Measurements from ENCODE around the gene EDIL3. TPM values are rescaled to one million over a fixed set of nuclear protein-coding genes. Genes with fewer than 3 reads are reported as not detected.

The EDIL3 gene
- total and polyA plus RNA-seq, 2 of the 13 experiments (the other 11 are each of a cell fraction or from before 2014, with no cell fraction given): 0.01 TPM; not detected in 1

DNA sequence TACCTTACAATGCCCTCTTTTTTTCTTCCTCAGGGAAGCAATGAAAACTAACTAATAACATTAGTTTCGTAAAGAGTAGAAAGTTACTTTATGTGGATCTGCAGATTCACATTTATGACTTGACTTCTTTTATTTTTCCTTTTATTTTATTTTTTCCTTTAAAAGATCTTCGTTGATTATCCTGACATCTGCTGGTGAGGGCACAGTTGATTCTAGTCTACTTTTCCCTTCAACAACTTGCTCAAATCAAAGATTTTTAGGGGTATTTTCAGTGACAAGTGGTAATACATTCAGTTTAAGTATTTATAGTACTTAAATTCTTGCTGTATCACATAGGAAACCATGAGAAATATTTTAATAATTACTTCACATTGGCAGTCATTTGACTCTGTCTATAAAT is 4.9 kb downstream of the EDIL3 start (continued):
- TF ChIP-seq FIP1L1 (IDR thresholded peaks at IDR 0.05; ENCODE audit: borderline replicate concordance, insufficient read depth, low read depth, low read length) (no peak), HNRNPUL1 (IDR thresholded peaks at IDR 0.05; ENCODE audit: low read depth, low read length) (no peak), ZNF607 (CRISPR knock-in tag; IDR thresholded peaks at IDR 0.05; ENCODE audit: borderline replicate concordance) (no peak), CENPT (CRISPR knock-in tag; IDR thresholded peaks at IDR 0.05; ENCODE audit: low read depth) (no peak), NFKBIZ (CRISPR knock-in tag; IDR thresholded peaks at IDR 0.05) (no peak), KAT8 (CRISPR knock-in tag; IDR thresholded peaks at IDR 0.05) (no peak)
- TF ChIP-seq, protein P1, sequence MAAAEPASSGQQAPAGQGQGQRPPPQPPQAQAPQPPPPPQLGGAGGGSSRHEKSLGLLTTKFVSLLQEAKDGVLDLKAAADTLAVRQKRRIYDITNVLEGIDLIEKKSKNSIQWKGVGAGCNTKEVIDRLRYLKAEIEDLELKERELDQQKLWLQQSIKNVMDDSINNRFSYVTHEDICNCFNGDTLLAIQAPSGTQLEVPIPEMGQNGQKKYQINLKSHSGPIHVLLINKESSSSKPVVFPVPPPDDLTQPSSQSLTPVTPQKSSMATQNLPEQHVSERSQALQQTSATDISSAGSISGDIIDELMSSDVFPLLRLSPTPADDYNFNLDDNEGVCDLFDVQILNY (CRISPR knock-in tag; conservative IDR thresholded peaks at IDR 0.05): no peak

GRCh38 chr5:84378961-84379360 is 5.7 kb downstream of the EDIL3 start:
- CTCF ChIA-PET (ENCODE audit: low intra/inter-chr PET ratio, low total read pairs): no interaction called here
- DNase-seq (ENCODE audit: low spot score): no peak
- BruUV-seq (replicated peaks): no TSS peak

More at GRCh38 chr5:84378961-84379360, 5.7 kb downstream of the EDIL3 start:
- no peak overlapping the region for H3K4me2 ChIP-seq (ENCODE audit: low read depth, low read length)
- ATAC-seq (no peak), FAIRE-seq (no peak)
- H3K9me3 ChIP-seq (ENCODE audit: low read length): no peaks in the 10 kb centered on the region
- no peaks in the 10 kb centered on the region for H4K20me1 ChIP-seq (ENCODE audit: insufficient read depth, low read length)
- peaks cover 16% of the 10 kb centered on the region; the same call in 1 of the 2 replicates for H3K4me1 ChIP-seq (ENCODE audit: insufficient read depth, low read length)
- POLR2A ChIA-PET: no interaction called here
- 3% methylated on average over 2 of the region's 2 CpGs for WGBS (ENCODE audit: low lambda C conversion rate)
- no peaks in the 10 kb centered on the region for H3K79me2 ChIP-seq (ENCODE audit: insufficient read depth, low read length)
- no peak overlapping the region for H2AFZ ChIP-seq (ENCODE audit: low read length)
- intact Hi-C loops (cut with micrococcal nuclease; ENCODE audit: unreplicated experiment): no loop called here
- peaks cover 2 to 23% of the 10 kb centered on the region in 2 experiments; a peak in 4 of 5 replicates for H3K27me3 ChIP-seq (ENCODE audit: control insufficient read depth in 1 of 2, insufficient read depth in 2 of 2, low read length in 2 of 2)
- H3K4me3 ChIP-seq (replicated peaks in 1 of 3; ENCODE audit: insufficient read depth in 1 of 3, low read depth in 2 of 3, low read length in 3 of 3): no peak overlapping the region
- in situ Hi-C loops (cut with HindIII; ENCODE audit: extremely low pct_ligation_motif_present, low pct_unique_long_range_greater_than_20kb): no loop called here
- no peak overlapping the region for H3K9ac ChIP-seq (ENCODE audit: insufficient read depth, low read depth, low read length)
- TF ChIP-seq, protein P2, sequence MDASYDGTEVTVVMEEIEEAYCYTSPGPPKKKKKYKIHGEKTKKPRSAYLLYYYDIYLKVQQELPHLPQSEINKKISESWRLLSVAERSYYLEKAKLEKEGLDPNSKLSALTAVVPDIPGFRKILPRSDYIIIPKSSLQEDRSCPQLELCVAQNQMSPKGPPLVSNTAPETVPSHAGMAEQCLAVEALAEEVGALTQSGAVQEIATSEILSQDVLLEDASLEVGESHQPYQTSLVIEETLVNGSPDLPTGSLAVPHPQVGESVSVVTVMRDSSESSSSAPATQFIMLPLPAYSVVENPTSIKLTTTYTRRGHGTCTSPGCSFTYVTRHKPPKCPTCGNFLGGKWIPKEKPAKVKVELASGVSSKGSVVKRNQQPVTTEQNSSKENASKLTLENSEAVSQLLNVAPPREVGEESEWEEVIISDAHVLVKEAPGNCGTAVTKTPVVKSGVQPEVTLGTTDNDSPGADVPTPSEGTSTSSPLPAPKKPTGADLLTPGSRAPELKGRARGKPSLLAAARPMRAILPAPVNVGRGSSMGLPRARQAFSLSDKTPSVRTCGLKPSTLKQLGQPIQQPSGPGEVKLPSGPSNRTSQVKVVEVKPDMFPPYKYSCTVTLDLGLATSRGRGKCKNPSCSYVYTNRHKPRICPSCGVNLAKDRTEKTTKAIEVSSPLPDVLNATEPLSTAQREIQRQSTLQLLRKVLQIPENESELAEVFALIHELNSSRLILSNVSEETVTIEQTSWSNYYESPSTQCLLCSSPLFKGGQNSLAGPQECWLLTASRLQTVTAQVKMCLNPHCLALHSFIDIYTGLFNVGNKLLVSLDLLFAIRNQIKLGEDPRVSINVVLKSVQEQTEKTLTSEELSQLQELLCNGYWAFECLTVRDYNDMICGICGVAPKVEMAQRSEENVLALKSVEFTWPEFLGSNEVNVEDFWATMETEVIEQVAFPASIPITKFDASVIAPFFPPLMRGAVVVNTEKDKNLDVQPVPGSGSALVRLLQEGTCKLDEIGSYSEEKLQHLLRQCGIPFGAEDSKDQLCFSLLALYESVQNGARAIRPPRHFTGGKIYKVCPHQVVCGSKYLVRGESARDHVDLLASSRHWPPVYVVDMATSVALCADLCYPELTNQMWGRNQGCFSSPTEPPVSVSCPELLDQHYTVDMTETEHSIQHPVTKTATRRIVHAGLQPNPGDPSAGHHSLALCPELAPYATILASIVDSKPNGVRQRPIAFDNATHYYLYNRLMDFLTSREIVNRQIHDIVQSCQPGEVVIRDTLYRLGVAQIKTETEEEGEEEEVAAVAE (CRISPR knock-in tag; IDR thresholded peaks at IDR 0.05; ENCODE audit: borderline replicate concordance): no peak
- no peak for TF ChIP-seq ZEB1 (IDR thresholded peaks at IDR 0.05; ENCODE audit: insufficient replicate concordance, low read depth)
- TF ChIP-seq NFYB (CRISPR knock-in tag; IDR thresholded peaks at IDR 0.05): no peak
- no peak for TF ChIP-seq ZNF773 (CRISPR knock-in tag; IDR thresholded peaks at IDR 0.05; ENCODE audit: borderline replicate concordance)
- no peak for TF ChIP-seq AFF4 (CRISPR knock-in tag; IDR thresholded peaks at IDR 0.05)
- no peak for TF ChIP-seq NR2F1 (CRISPR knock-in tag; IDR thresholded peaks at IDR 0.05)
- H3K36me3 ChIP-seq (replicated peaks in 1 of 2; ENCODE audit: control insufficient read depth in 1 of 2, insufficient read depth in 2 of 2, low read length in 2 of 2): no peaks in the 10 kb centered on the region
- H3K27ac ChIP-seq (ENCODE audit: extremely low read length, insufficient read depth, low read length): no peak overlapping the region

All from HepG2 (cell line).